ENCODE results near the gene SLC4A8.

SLC4A8 gene

GRCh38 chr12:51424662-51425539, at the start of gene SLC4A8:
TSS of gene SLC4A8 (plus strand) at chr12:51424831. CDS start at chr12:51424988, 157 bp downstream.
- no peaks in the 10 kb centered on the region for H3K9me3 ChIP-seq (ENCODE audit: control insufficient read depth, insufficient read depth, low read length)
- no peaks in the 10 kb centered on the region for H3K36me3 ChIP-seq (ENCODE audit: insufficient read depth, low read length)
- peaks cover 21% of the 10 kb centered on the region for H3K4me1 ChIP-seq (ENCODE audit: insufficient read depth, low read length)
- H3K9ac ChIP-seq (ENCODE audit: low read depth, low read length), result peak within 1 kb of the TSS; percentile 90; the same call in 1 of the 2 replicates

GRCh38 chr12:51374856-51375255, 49.8 kb upstream of the SLC4A8 start:
- Histone ChIP-seq H3K9me3 (ENCODE audit: control insufficient read depth, insufficient read depth, low read length) (no peaks in the 10 kb centered on the region), H3K36me3 (ENCODE audit: insufficient read depth, low read length) (peaks cover 4% of the 10 kb centered on the region; the same call in 1 of the 2 replicates), H3K9ac (ENCODE audit: low read depth, low read length) (no peak overlapping the region), H3K4me1 (ENCODE audit: insufficient read depth, low read length) (peaks cover 13% of the 10 kb centered on the region)

- H3K36me3 ChIP-seq (ENCODE audit: insufficient read depth, low read length), result peaks cover 4% of the 10 kb centered on the region; the same call in 1 of the 2 replicates
- no peak overlapping the region for H3K9ac ChIP-seq (ENCODE audit: low read depth, low read length)
- 0 out of 2 replicates have a peak, but pooled peaks cover under 1% of the 10 kb centered on the region for H3K4me1 ChIP-seq (ENCODE audit: insufficient read depth, low read length)
Measured at GRCh38 chr12:51377099-51377984, 47.3 kb upstream of the SLC4A8 start.

GRCh38 chr12:51378749-51379148, 45.9 kb upstream of the SLC4A8 start:
- Histone ChIP-seq H3K9me3 (ENCODE audit: control insufficient read depth, insufficient read depth, low read length) (no peaks in the 10 kb centered on the region), H3K9ac (ENCODE audit: low read depth, low read length) (no peak overlapping the region), H3K36me3 (ENCODE audit: insufficient read depth, low read length) (peaks cover 4% of the 10 kb centered on the region; the same call in 1 of the 2 replicates), H3K4me1 (ENCODE audit: insufficient read depth, low read length) (peaks cover 4% of the 10 kb centered on the region; the same call in 1 of the 2 replicates)

More at GRCh38 chr12:51377099-51377984, 47.3 kb upstream of the SLC4A8 start:
- H3K9me3 ChIP-seq (ENCODE audit: control insufficient read depth, insufficient read depth, low read length), result no peaks in the 10 kb centered on the region

GRCh38 chr12:51379571-51379970, 45.1 kb upstream of the SLC4A8 start:
- Histone ChIP-seq H3K4me1 (ENCODE audit: insufficient read depth, low read length) (peaks cover 8% of the 10 kb centered on the region), H3K36me3 (ENCODE audit: insufficient read depth, low read length) (peaks cover 4% of the 10 kb centered on the region; the same call in 1 of the 2 replicates), H3K9me3 (ENCODE audit: control insufficient read depth, insufficient read depth, low read length) (no peaks in the 10 kb centered on the region), H3K9ac (ENCODE audit: low read depth, low read length) (no peak overlapping the region)

- H3K36me3 ChIP-seq (ENCODE audit: insufficient read depth, low read length), result peaks cover 4% of the 10 kb centered on the region; the same call in 1 of the 2 replicates
- H3K4me1 ChIP-seq (ENCODE audit: insufficient read depth, low read length), result peaks cover 10% of the 10 kb centered on the region
- H3K9me3 ChIP-seq (ENCODE audit: control insufficient read depth, insufficient read depth, low read length), result no peaks in the 10 kb centered on the region
- H3K9ac ChIP-seq (ENCODE audit: low read depth, low read length), result no peak overlapping the region
Measured at GRCh38 chr12:51381226-51382079, 43.2 kb upstream of the SLC4A8 start.

- H3K9me3 ChIP-seq (ENCODE audit: control insufficient read depth, insufficient read depth, low read length), result no peaks in the 10 kb centered on the region
Measured at GRCh38 chr12:51382173-51382572, 42.5 kb upstream of the SLC4A8 start.

GRCh38 chr12:51383269-51383905, 41.2 kb upstream of the SLC4A8 start:
- Histone ChIP-seq H3K9me3 (ENCODE audit: control insufficient read depth, insufficient read depth, low read length) (no peaks in the 10 kb centered on the region), H3K36me3 (ENCODE audit: insufficient read depth, low read length) (peaks cover 4% of the 10 kb centered on the region; the same call in 1 of the 2 replicates), H3K4me1 (ENCODE audit: insufficient read depth, low read length) (peaks cover 23% of the 10 kb centered on the region), H3K9ac (ENCODE audit: low read depth, low read length) (no peak overlapping the region)

More at GRCh38 chr12:51382173-51382572, 42.5 kb upstream of the SLC4A8 start:
- H3K4me1 ChIP-seq (ENCODE audit: insufficient read depth, low read length), result peaks cover 14% of the 10 kb centered on the region
- peaks cover 4% of the 10 kb centered on the region; the same call in 1 of the 2 replicates for H3K36me3 ChIP-seq (ENCODE audit: insufficient read depth, low read length)
- no peak overlapping the region for H3K9ac ChIP-seq (ENCODE audit: low read depth, low read length)

- Histone ChIP-seq H3K9ac (ENCODE audit: low read depth, low read length) (no peak overlapping the region), H3K36me3 (ENCODE audit: insufficient read depth, low read length) (no peaks in the 10 kb centered on the region), H3K9me3 (ENCODE audit: control insufficient read depth, insufficient read depth, low read length) (no peaks in the 10 kb centered on the region), H3K4me1 (ENCODE audit: insufficient read depth, low read length) (peaks cover 36% of the 10 kb centered on the region)
Measured at GRCh38 chr12:51386351-51386750, 38.3 kb upstream of the SLC4A8 start.

- Histone ChIP-seq H3K4me1 (ENCODE audit: insufficient read depth, low read length) (peaks cover 36% of the 10 kb centered on the region), H3K9ac (ENCODE audit: low read depth, low read length) (no peak overlapping the region), H3K9me3 (ENCODE audit: control insufficient read depth, insufficient read depth, low read length) (no peaks in the 10 kb centered on the region), H3K36me3 (ENCODE audit: insufficient read depth, low read length) (peaks cover under 1% of the 10 kb centered on the region; the same call in 1 of the 2 replicates)
Measured at GRCh38 chr12:51388069-51388799, 36.4 kb upstream of the SLC4A8 start.

GRCh38 chr12:51388846-51389245, 35.8 kb upstream of the SLC4A8 start:
- H3K4me1 ChIP-seq (ENCODE audit: insufficient read depth, low read length), result peaks cover 31% of the 10 kb centered on the region

GRCh38 chr12:51389302-51389999, 35.2 kb upstream of the SLC4A8 start:
- peaks cover 4% of the 10 kb centered on the region; the same call in 1 of the 2 replicates for H3K36me3 ChIP-seq (ENCODE audit: insufficient read depth, low read length)
- H3K9me3 ChIP-seq (ENCODE audit: control insufficient read depth, insufficient read depth, low read length), result no peaks in the 10 kb centered on the region
- H3K9ac ChIP-seq (ENCODE audit: low read depth, low read length), result no peak overlapping the region
- H3K4me1 ChIP-seq (ENCODE audit: insufficient read depth, low read length), result peaks cover 28% of the 10 kb centered on the region

More at GRCh38 chr12:51388846-51389245, 35.8 kb upstream of the SLC4A8 start:
- H3K9ac ChIP-seq (ENCODE audit: low read depth, low read length), result no peak overlapping the region
- H3K9me3 ChIP-seq (ENCODE audit: control insufficient read depth, insufficient read depth, low read length), result no peaks in the 10 kb centered on the region
- peaks cover 4% of the 10 kb centered on the region; the same call in 1 of the 2 replicates for H3K36me3 ChIP-seq (ENCODE audit: insufficient read depth, low read length)
